Thoracic aorta (tissue), 2 donors: ENCODE results near the gene PSENEN. TPM values are rescaled to one million over a fixed set of nuclear protein-coding genes. Genes with fewer than 3 reads are reported as not detected.

Experiments
- ATAC-seq: fragments of 150-250 bp; one replicate; pipeline ENCODE4 v1.8.0; 2017; ENCODE audit warnings: low read depth; ENCODE audit not compliant: insufficient number of reproducible peaks, low FRiP score
- DNase-seq: peaks from one replicate; pipeline ENCODE4 v3.0.0-alpha.2; 2020; ENCODE audit warnings: low spot score
- H3K27ac ChIP-seq, 2 donors: fragments of 200-600 bp; sonication (generic); 1 replicate in 1 of 2; 2 replicates in 1 of 2; pipeline ENCODE4 v1.5.1; 2016; ENCODE audit warnings: mild to moderate bottlenecking in 2 of 2, moderate library complexity in 2 of 2
- H3K27me3 ChIP-seq: fragments of 200-600 bp; sonication (generic); replicated peaks from 2 replicates; pipeline ENCODE4 v1.6.0; 2016; ENCODE audit warnings: mild to moderate bottlenecking; ENCODE audit not compliant: insufficient read depth
- H3K36me3 ChIP-seq: fragments of 200-600 bp; sonication (generic); one replicate; pipeline ENCODE4 v1.5.1; 2016
- H3K4me1 ChIP-seq, 2 donors: fragments of 200-600 bp; sonication (generic); 1 replicate in 1 of 2; 2 replicates in 1 of 2; pipeline versions ENCODE4 v1.5.1 to v1.6.0; 2016; ENCODE audit warnings: low read depth in 2 of 2, mild to moderate bottlenecking in 1 of 2; ENCODE audit not compliant: control insufficient read depth in 1 of 2
- H3K4me3 ChIP-seq: fragments of 200-600 bp; sonication (generic); 2 replicates; pipeline ENCODE4 v1.5.1; 2016; ENCODE audit warnings: mild to moderate bottlenecking
- H3K9me3 ChIP-seq: fragments of 200-600 bp; sonication (generic); 2 replicates; pipeline ENCODE4 v1.5.1; 2016
- total RNA-seq, 2 donors: library from RNA; depleted of rRNA; stranded (reverse); fragments of >200 nt; gene quantifications; one replicate each; pipeline versions ENCODE4 v1.1.0 to v1.2.3, GENCODE V29; 2016
- TF ChIP-seq, protein P1 (sequence below): fragments of 200-600 bp; sonication (generic); IDR thresholded peaks from one replicate; pipeline ENCODE4 v1.5.1; 2019; ENCODE audit warnings: antibody characterized with exemption

PSENEN gene
- total RNA-seq, 2 donors from 2014 or later = 25.5 to 30.1 TPM

DNA sequence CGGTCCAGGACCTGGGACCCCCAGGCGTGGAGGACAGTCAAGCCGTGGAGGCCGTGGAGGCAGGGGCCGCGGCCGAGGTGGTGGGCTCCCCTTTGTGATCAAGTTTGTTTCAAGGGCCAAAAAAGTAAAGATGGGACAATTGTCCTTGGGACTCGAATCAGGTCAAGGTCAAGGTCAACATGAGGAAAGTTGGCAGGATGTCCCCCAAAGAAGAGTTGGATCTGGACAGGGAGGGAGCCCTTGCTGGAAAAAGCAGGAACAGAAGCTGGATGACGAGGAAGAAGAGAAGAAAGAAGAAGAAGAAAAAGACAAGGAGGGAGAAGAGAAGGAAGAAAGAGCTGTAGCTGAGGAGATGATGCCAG, 25.3 kb upstream of the PSENEN start:
- Histone ChIP-seq H3K4me3 (no peak overlapping the region), H3K9me3 (no peaks in the 10 kb centered on the region), H3K27me3 (no peaks in the 10 kb centered on the region), H3K36me3 (peaks cover 45% of the 10 kb centered on the region), H3K4me1 (peaks cover 16 to 26% of the 10 kb centered on the region in 2 donors), H3K27ac (no peak overlapping the region)
- TF ChIP-seq, protein P1, sequence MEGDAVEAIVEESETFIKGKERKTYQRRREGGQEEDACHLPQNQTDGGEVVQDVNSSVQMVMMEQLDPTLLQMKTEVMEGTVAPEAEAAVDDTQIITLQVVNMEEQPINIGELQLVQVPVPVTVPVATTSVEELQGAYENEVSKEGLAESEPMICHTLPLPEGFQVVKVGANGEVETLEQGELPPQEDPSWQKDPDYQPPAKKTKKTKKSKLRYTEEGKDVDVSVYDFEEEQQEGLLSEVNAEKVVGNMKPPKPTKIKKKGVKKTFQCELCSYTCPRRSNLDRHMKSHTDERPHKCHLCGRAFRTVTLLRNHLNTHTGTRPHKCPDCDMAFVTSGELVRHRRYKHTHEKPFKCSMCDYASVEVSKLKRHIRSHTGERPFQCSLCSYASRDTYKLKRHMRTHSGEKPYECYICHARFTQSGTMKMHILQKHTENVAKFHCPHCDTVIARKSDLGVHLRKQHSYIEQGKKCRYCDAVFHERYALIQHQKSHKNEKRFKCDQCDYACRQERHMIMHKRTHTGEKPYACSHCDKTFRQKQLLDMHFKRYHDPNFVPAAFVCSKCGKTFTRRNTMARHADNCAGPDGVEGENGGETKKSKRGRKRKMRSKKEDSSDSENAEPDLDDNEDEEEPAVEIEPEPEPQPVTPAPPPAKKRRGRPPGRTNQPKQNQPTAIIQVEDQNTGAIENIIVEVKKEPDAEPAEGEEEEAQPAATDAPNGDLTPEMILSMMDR = no peak
- DNase-seq (no peak), ATAC-seq (no peak)

DNA sequence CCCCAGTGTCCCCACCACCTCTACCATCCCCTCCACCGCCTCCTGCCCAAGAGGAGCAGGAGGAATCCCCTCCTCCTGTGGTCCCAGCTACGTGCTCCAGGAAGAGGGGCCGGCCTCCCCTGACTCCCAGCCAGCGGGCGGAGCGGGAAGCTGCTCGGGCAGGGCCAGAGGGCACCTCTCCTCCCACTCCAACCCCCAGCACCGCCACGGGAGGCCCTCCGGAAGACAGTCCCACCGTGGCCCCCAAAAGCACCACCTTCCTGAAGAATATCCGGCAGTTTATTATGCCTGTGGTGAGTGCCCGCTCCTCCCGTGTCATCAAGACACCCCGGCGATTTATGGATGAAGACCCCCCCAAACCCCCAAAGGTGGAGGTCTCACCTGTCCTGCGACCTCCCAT, 24.8 kb upstream of the PSENEN start:
- no peaks in the 10 kb centered on the region for H3K27me3 ChIP-seq
- H3K36me3 ChIP-seq = peaks cover 50% of the 10 kb centered on the region
- TF ChIP-seq, protein P1 = no peak
- no peak for DNase-seq
- no peak for ATAC-seq
- no peaks in the 10 kb centered on the region for H3K9me3 ChIP-seq
- no peak overlapping the region for H3K27ac ChIP-seq
- no peak overlapping the region for H3K4me3 ChIP-seq
- H3K4me1 ChIP-seq = peaks cover 15 to 23% of the 10 kb centered on the region in 2 donors

DNA sequence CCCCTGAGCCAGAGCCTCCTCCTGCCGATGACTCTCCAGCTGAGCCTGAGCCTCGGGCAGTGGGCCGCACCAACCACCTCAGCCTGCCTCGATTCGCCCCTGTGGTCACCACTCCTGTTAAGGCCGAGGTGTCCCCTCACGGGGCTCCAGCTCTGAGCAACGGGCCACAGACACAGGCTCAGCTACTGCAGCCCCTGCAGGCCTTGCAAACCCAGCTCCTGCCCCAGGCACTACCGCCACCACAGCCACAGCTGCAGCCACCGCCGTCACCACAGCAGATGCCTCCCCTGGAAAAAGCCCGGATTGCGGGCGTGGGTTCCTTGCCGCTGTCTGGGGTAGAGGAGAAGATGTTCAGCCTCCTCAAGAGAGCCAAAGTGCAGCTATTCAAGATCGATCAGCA, 24.1 kb upstream of the PSENEN start:
- ATAC-seq (no peak), DNase-seq (no peak)
- peaks cover 57% of the 10 kb centered on the region for H3K36me3 ChIP-seq
- H3K27me3 ChIP-seq = no peaks in the 10 kb centered on the region
- TF ChIP-seq, protein P1 = no peak
- peaks cover 9 to 16% of the 10 kb centered on the region in 2 donors for H3K4me1 ChIP-seq
- no peak overlapping the region for H3K4me3 ChIP-seq
- H3K27ac ChIP-seq = no peak overlapping the region
- H3K9me3 ChIP-seq = no peaks in the 10 kb centered on the region

DNA sequence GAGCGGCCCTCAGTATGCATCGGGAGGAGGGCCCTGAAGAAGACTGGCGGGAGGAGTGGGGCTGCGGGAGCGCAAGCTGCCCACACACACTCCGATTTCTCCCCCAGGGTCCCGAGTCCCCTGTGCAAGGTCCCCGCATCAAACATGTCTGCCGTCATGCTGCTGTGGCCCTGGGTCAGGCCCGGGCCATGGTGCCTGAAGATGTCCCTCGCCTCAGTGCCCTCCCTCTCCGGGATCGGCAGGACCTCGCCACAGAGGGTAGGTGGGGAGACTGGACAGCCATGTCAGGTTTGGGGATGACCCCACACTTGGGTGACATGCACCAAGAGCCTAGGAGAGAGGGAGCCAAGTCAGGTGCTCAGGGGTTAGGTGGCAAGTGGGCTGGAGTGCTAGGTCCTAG, 23.0 kb upstream of the PSENEN start:
- H3K36me3 ChIP-seq = peaks cover 68% of the 10 kb centered on the region
- TF ChIP-seq, protein P1 = no peak

DNA sequence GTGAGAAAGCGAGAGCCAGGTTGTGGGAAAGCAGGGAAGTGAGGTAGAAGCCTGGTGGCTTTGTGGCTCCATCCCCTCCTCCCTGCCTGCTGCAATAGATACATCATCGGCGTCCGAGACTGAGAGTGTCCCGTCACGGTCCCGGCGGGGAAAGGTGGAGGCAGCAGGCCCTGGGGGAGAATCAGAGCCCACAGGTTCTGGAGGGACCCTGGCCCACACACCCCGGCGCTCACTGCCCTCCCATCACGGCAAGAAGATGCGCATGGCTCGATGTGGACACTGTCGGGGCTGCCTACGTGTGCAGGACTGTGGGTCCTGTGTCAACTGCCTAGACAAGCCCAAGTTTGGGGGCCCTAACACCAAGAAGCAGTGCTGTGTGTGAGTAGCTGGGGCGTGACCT, 22.6 kb upstream of the PSENEN start:
- Histone ChIP-seq H3K4me1 (peaks cover 9 to 16% of the 10 kb centered on the region in 2 donors), H3K27me3 (no peaks in the 10 kb centered on the region), H3K4me3 (no peak overlapping the region), H3K9me3 (no peaks in the 10 kb centered on the region), H3K36me3 (peaks cover 72% of the 10 kb centered on the region), H3K27ac (no peak overlapping the region)
- DNase-seq (no peak), ATAC-seq (no peak)
- TF ChIP-seq, protein P1 = no peak

More for the DNA sequence above, 23.0 kb upstream of the PSENEN start:
- no peak for ATAC-seq
- Histone ChIP-seq H3K9me3 (no peaks in the 10 kb centered on the region), H3K27ac (no peak overlapping the region), H3K27me3 (no peaks in the 10 kb centered on the region), H3K4me1 (peaks cover 9 to 16% of the 10 kb centered on the region in 2 donors), H3K4me3 (no peak overlapping the region)
- DNase-seq = no peak
